SK-N-MC (cell line): ENCODE measurements around the gene FGFR3.

Experiments
- EZH2 ChIP-seq: fragments of 200-600 bp; sonication (generic); IDR thresholded peaks from one replicate; pipeline ENCODE4 v1.6.1; 2017; ENCODE audit warnings: antibody characterized with exemption
- FOXP2 ChIP-seq: optimal IDR thresholded peaks from 2 replicates; pipeline ENCODE3; 2011; ENCODE audit warnings: mild to moderate bottlenecking, moderate library complexity; ENCODE audit not compliant: insufficient read depth; ENCODE audit errors: extremely low read length, control extremely low read depth
- POLR2AphosphoS5 ChIP-seq: IDR thresholded peaks from 2 replicates; pipeline ENCODE4 v1.6.1; 2012; ENCODE audit warnings: mild to moderate bottlenecking, low read depth, low read length, borderline replicate concordance

DNA sequence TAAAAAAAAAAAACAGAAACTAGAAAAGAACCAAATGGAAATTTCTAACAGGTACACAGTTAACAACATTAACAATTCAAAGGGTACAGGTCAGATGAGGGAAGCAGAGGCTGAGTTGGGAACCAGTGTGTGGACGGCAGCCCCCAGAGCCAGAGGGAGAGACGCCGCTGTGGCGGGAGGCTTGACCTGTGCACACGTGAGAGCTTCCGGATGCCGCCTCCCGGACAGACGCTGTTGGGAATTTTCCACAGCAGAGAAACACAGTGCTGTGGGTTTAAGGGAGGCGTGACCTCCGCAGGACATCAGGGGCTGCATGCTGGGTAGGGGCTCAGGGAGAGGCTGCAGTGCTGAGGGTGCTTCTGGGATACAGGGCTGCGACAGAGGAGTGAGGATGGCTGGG is 49.5 kb upstream of the FGFR3 start:
- TF ChIP-seq EZH2 = no peak
- no peak for TF ChIP-seq POLR2AphosphoS5
- no peak for TF ChIP-seq FOXP2
